ENCODE measurements around the gene RNF2. TPM values are rescaled to one million over a fixed set of nuclear protein-coding genes. Genes with fewer than 3 reads are reported as not detected.

Gene RNF2
- polyA plus RNA-seq, 3 donors, result 15.5 to 25.2 (median 19.3) TPM

GRCh38 chr1:185069202-185069772 is 23.9 kb downstream of the RNF2 start:
- H3K27ac ChIP-seq (ENCODE audit: low read depth in 1 of 2, low read length in 2 of 2), result no peak overlapping the region
- Mint-ChIP-seq H3K4me3 (no peak overlapping the region), H3K27me3 (ENCODE audit: low read depth in 3 of 3) (no peaks in the 10 kb centered on the region), H3K27ac (peak overlapping the region in 2 of 7 donors; percentile 26 to 40), H3K9me3 (peaks cover 0 to 5% (median 0%) of the 10 kb centered on the region in 7 donors), H3K4me1 (peaks cover 30% of the 10 kb centered on the region), H3K36me3 (peaks cover 22 to 23% of the 10 kb centered on the region in 2 donors)
- H3K36me3 ChIP-seq (replicated peaks in 1 of 2; ENCODE audit: control insufficient read depth in 1 of 2, insufficient read depth in 2 of 2, low read length in 2 of 2), result peaks cover 3 to 12% of the 10 kb centered on the region in 2 donors
- peaks cover 100% of the 10 kb centered on the region for H4K20me1 ChIP-seq (ENCODE audit: insufficient read depth, low read length)
- no peak for TF ChIP-seq CTCF (IDR thresholded peaks at IDR 0.05)
- H2AFZ ChIP-seq (ENCODE audit: insufficient read depth, low read depth, low read length, poor library complexity, severe bottlenecking), result no peak overlapping the region
- intact Hi-C loops (cut with micrococcal nuclease), result no loop called here
- H3K4me1 ChIP-seq (ENCODE audit: control insufficient read depth in 1 of 2, insufficient read depth in 2 of 2, low read length in 2 of 2), result peaks cover 6 to 7% of the 10 kb centered on the region in 2 donors
- no peaks in the 10 kb centered on the region for H3K9me3 ChIP-seq (replicated peaks in 1 of 2; ENCODE audit: control insufficient read depth in 1 of 2, insufficient read depth in 1 of 2, low read length in 2 of 2)
- H3K9ac ChIP-seq (ENCODE audit: insufficient read depth, low read length, poor library complexity, severe bottlenecking), result no peak overlapping the region
- H3K4me2 ChIP-seq (replicated peaks; ENCODE audit: extremely low read depth, low read length, poor library complexity, severe bottlenecking), result no peak overlapping the region
- DNase-seq, result no peak
- no CpG with 5 or more reads among the region's 4 CpGs for WGBS (ENCODE audit: insufficient coverage)
- no peaks in the 10 kb centered on the region for H3K27me3 ChIP-seq (ENCODE audit: control insufficient read depth in 2 of 2, insufficient read depth in 2 of 2, low read length in 2 of 2)
- H3K79me2 ChIP-seq (ENCODE audit: insufficient read depth, low read length), result peaks cover 100% of the 10 kb centered on the region
- H3K4me3 ChIP-seq (replicated peaks in 1 of 3; ENCODE audit: low read depth in 2 of 3, low read length in 3 of 3), result no peak overlapping the region

GRCh38 chr1:185070051-185070450 is 24.7 kb downstream of the RNF2 start:
- Mint-ChIP-seq H3K9me3 (peaks cover 0 to 3% (median 0%) of the 10 kb centered on the region in 7 donors), H3K4me3 (no peak overlapping the region), H3K36me3 (peaks cover 18 to 19% of the 10 kb centered on the region in 2 donors), H3K27me3 (ENCODE audit: low read depth in 3 of 3) (peaks cover 0 to 1% (median 0%) of the 10 kb centered on the region in 3 donors), H3K4me1 (peaks cover 30% of the 10 kb centered on the region), H3K27ac (no peak overlapping the region)
- Histone ChIP-seq H3K27ac (ENCODE audit: low read depth in 1 of 2, low read length in 2 of 2) (no peak overlapping the region), H2AFZ (ENCODE audit: insufficient read depth, low read depth, low read length, poor library complexity, severe bottlenecking) (no peak overlapping the region), H4K20me1 (ENCODE audit: insufficient read depth, low read length) (peaks cover 100% of the 10 kb centered on the region), H3K9me3 (replicated peaks in 1 of 2; ENCODE audit: control insufficient read depth in 1 of 2, insufficient read depth in 1 of 2, low read length in 2 of 2) (no peaks in the 10 kb centered on the region), H3K27me3 (ENCODE audit: control insufficient read depth in 2 of 2, insufficient read depth in 2 of 2, low read length in 2 of 2) (no peaks in the 10 kb centered on the region), H3K9ac (ENCODE audit: insufficient read depth, low read length, poor library complexity, severe bottlenecking) (no peak overlapping the region), H3K4me1 (ENCODE audit: control insufficient read depth in 1 of 2, insufficient read depth in 2 of 2, low read length in 2 of 2) (peaks cover 6 to 7% of the 10 kb centered on the region in 2 donors), H3K4me3 (replicated peaks in 1 of 3; ENCODE audit: low read depth in 2 of 3, low read length in 3 of 3) (no peak overlapping the region), H3K36me3 (replicated peaks in 1 of 2; ENCODE audit: control insufficient read depth in 1 of 2, insufficient read depth in 2 of 2, low read length in 2 of 2) (peaks cover 3 to 10% of the 10 kb centered on the region in 2 donors), H3K4me2 (replicated peaks; ENCODE audit: extremely low read depth, low read length, poor library complexity, severe bottlenecking) (no peak overlapping the region), H3K79me2 (ENCODE audit: insufficient read depth, low read length) (peaks cover 100% of the 10 kb centered on the region)
- TF ChIP-seq CTCF (IDR thresholded peaks at IDR 0.05), result no peak
- intact Hi-C loops (cut with micrococcal nuclease), result no loop called here
- DNase-seq, result no peak
